Measurements from ENCODE around the gene NFX1. TPM values are rescaled to one million over a fixed set of nuclear protein-coding genes. Genes with fewer than 3 reads are reported as not detected.
"Not testable (repeated sequence)": the region's sequence is repeated elsewhere in the genome, so short reads cannot be mapped to it uniquely, and the experiment has no call there.

Gene NFX1
- total RNA-seq, 2 donors from 2014 or later, result 35.2 to 38.3 TPM

DNA sequence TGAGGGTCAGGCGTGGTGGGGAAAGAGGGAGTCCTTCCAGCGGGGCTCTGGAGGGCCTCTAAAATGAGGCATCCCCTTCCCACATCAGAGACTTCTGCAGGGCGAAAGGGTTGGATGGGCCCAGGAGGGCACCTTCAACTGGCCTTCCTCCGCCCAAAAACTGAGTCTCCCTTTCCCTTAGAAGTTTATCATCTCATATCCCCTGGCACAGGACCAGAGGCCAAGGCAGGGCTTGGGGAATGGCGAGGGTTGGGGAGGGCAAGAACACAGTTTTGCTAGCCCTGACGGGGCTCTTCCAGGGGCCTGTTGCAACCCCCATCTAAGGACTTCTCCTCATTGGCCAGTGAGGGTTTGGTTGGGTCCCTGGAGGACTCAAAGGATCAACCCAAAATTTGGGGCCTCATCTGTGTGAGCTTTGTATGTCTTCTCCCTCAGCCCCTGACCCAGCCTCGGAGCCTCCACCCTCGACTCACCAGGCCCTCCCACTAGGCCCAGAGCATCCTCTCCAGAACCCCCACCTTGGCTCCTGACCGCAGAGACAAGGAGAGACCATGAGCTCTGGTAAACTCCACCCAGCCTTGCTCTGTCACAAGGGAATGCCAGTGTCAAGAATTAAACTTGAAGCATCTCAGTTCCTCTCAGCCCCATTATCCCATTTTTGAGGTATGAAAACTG, 87.9 kb downstream of the NFX1 start:
- ATAC-seq (no peak), DNase-seq (no peak)
- intact Hi-C loops (cut with DNase I, micrococcal nuclease), result loop anchor here in 1 of 2 donors (10.0 kb wide), 1 partner anchor 87 kb away; no protein-coding TSS in a partner anchor

- no peak for ATAC-seq
- intact Hi-C loops (cut with DNase I, micrococcal nuclease), result loop anchor here in 1 of 2 donors (10.0 kb wide), 1 partner anchor 85 kb away; no protein-coding TSS in a partner anchor
- DNase-seq, result no peak
These were observed 89.5 kb downstream of the NFX1 start for GRCh38 chr9:33379666-33380389.

GRCh38 chr9:33380390-33381094, 90.2 kb downstream of the NFX1 start:
- DNase-seq, result no peak
- ATAC-seq, result peak; percentile 11
- intact Hi-C loops (cut with DNase I, micrococcal nuclease), result no loop called here

DNA sequence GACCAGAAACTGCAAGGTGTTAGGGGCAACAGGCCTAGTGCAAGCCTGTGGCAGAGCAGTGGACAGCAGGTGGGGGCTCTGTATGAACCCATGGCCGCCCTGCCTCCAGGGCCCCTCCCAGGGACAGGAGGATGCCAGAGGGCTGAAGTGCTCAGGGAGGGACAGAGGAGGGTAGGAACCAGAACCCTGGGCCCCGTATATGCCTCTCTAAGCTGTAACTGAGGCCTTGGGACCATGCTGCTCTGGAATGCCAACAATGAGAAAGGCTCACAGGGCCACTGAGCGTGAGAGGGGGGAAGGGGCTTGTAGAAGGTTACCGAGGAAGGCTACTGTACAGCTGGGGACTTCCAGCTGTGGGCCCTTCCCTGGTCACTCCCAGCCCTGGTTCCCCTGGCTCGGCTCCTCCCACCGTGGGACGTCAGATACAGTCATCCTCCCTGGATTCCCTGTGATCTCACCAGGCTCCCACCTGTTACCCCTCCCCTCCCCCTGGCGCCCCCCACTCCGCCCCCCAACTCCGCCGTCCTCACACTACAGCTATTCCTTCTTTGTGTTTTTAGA, 91.0 kb downstream of the NFX1 start:
- intact Hi-C loops (cut with DNase I, micrococcal nuclease), result no loop called here
- ATAC-seq (peak; percentile 14), DNase-seq (no peak)

DNA sequence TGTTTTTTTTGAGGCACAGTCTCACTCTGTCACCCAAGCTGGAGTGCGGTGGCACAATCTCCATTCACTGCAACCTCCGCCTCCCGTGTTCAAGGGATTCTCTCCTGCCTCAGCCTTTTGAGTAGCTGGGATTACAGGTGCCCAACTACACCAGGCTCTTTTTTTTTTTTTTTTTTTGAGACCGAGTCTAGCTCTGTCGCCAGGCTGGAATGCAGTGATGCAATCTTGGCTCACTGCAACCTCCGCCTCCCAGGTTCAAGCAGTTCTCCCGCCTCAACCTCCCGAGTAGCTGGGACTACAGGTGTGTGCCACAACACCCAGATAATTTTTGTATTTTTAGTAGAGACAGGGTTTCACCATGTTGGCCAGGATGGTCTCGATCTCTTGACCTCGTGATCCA, 92.1 kb downstream of the NFX1 start:
- not testable (repeated sequence) for ATAC-seq, DNase-seq

DNA sequence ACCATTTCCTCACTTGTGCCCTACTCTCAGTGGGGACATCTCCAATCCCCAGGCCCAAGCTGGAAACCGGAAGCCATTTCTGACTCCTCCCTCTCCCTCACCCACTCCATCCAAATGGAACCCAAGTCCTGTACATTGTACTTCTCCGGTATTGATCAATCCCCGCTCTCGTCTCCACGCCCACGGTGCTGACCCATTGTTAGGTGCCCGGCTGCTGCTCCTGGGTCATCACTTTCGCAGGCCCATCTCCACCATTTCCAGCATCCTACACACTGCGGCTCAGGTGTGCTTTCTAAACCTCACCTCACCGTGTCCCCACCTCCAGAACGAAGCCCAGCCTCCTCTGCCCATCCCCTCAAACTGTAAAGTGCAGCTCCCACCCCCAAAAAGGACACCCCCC, 93.1 kb downstream of the NFX1 start:
- intact Hi-C loops (cut with DNase I, micrococcal nuclease); ATAC-seq; DNase-seq: not testable (repeated sequence)

More for the DNA sequence above, 92.1 kb downstream of the NFX1 start:
- intact Hi-C loops (cut with DNase I, micrococcal nuclease), result not testable (repeated sequence)

GRCh38 chr9:33385536-33385935, 95.2 kb downstream of the NFX1 start:
- ATAC-seq; intact Hi-C loops (cut with DNase I, micrococcal nuclease); DNase-seq: not testable (repeated sequence)

GRCh38 chr9:33385979-33386640, 95.8 kb downstream of the NFX1 start:
- ATAC-seq; intact Hi-C loops (cut with DNase I, micrococcal nuclease); DNase-seq: not testable (repeated sequence)

DNA sequence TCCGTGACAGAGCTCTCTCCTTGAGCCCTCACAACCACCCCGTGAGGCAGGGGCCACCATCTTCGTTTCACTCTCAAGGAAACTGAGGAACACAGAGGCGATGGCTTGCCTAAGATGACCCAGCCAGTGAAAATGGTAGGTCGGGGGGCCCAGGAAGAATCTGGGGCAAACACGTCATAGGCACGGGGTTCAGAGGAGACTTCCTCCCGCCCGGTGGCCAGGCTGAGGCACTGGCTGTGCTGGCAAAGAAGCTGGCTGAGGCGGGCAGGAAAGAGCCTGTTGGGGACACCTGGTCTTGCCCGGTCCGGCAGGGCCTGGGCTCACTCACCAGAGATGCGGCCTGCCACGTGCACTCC, 96.3 kb downstream of the NFX1 start:
- ATAC-seq; DNase-seq; intact Hi-C loops (cut with DNase I, micrococcal nuclease): not testable (repeated sequence)

GRCh38 chr9:33386998-33387397, 96.7 kb downstream of the NFX1 start:
- ATAC-seq; DNase-seq; intact Hi-C loops (cut with DNase I, micrococcal nuclease): not testable (repeated sequence)

DNA sequence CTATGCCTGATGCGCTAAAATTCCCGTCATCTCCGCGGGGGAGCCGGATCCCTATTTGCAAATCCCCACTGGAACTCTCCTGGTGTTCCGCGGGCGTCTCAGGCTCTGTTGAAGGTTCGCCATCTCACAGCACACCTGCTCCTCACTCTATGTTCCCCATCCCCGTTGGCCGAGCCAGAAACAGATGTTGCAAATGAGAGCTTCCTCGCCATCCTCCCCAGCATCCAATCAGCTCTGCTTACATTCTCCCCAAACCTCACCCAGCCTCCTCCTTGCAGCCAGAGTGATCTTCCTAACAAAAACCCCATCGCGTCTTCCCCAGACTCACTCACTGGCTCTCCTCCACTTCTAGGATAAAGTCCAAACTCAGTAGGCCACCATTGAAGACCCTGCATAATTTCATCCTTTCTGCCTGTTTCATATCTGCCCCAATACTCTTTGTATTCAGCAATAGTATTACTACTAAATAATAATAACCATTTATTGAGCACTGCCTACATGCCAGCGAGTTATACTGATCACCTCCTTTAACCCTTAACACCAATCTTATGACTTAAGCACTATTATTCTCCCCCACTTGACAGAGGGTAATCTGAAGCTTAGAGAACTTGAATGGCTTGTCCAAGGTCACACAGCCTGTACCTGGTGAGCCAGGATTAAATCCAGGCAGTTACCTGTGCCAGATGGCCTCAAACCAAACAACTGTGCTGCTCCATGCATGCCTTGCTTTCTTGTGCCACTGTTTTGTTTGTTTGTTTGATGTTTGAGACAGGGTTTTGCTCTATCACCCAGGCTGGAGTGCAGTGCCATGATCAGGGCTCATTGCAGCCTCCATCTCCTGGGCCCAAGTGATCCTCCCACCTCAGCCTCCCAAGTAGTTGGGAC, 98.0 kb downstream of the NFX1 start:
- intact Hi-C loops (cut with DNase I, micrococcal nuclease), result no loop called here
- no peak for ATAC-seq
- DNase-seq, result no peak

DNA sequence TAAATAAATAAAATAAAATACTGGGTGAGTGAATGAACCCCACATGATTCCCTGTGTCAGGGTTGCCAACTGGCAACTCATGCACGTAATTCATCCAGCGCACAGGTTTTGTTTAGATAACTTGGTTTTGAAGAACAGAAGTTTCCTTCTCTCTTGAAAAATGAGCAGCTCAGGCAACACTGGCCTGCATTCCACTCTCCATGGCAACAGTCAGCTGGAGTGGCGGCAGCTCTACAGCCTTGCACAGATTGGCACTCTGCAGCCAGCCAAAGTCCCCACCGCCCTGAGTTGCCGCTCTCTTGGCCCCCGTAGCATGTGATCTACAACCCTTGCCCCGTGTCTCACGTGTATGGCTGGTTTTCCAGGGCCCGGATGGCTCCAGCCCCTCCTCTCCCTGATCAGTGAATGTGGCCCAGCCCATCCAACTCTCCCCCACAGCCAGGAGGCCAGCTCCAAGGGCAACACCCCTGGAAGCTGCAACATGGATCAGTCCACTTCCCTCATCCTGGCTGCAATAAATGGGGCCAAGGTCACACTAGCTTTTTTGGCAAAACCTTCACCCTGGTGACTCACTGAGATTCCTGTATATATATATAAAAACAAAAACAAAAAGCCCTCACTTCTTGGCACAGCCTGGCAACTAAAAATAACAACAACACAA, 100.9 kb downstream of the NFX1 start:
- intact Hi-C loops (cut with DNase I, micrococcal nuclease), result not testable (repeated sequence)
- DNase-seq (peak; percentile 62 to 80), ATAC-seq (peak; percentile 56)

- DNase-seq, result peak; percentile 37 to 45
- peak; percentile 80 for ATAC-seq
These were observed 102.3 kb downstream of the NFX1 start for GRCh38 chr9:33392591-33393021.

GRCh38 chr9:33393581-33393980, 103.3 kb downstream of the NFX1 start:
- intact Hi-C loops (cut with DNase I, micrococcal nuclease), result no loop called here
- DNase-seq, result no peak
- no peak for ATAC-seq

More at GRCh38 chr9:33392591-33393021, 102.3 kb downstream of the NFX1 start:
- intact Hi-C loops (cut with DNase I, micrococcal nuclease), result not testable (repeated sequence)

DNA sequence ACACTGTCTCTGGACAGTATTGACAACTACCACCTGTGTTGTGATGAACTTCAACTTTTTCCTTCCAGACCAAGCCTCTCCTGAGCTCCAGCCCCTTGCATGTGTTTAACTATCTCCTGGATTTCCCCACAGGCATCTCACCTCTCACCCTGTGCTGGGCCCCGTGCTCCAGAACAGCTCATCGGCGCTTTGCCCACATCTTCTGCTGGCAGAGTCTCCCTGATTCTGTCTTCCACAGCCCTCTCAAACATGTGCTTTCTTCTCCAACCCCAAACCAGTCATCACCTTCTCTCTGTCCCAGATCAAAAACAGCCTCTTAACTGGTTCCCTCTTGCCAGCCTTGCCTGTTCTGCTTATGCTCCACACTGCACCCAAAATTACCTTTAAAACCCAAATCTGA, 103.7 kb downstream of the NFX1 start:
- ATAC-seq; intact Hi-C loops (cut with DNase I, micrococcal nuclease); DNase-seq: not testable (repeated sequence)

- ATAC-seq (peak; percentile 67), DNase-seq (peak; percentile 82)
- intact Hi-C loops (cut with DNase I, micrococcal nuclease), result not testable (repeated sequence)
These were observed 105.0 kb downstream of the NFX1 start for GRCh38 chr9:33395159-33395879.

All from left colon (tissue), 2 donors.